HG02840 (cell line): ENCODE results near the gene SLC25A39.

ENCODE experiments used
- ATAC-seq: cut with Tn5 transposase; IDR thresholded peaks from one replicate; pipeline ENCODE4 v1.9.1; 2021; ENCODE audit warnings: mild to moderate bottlenecking, moderate library complexity, moderate number of reproducible peaks; ENCODE audit not compliant: unreplicated experiment, low FRiP score

SLC25A39 gene

GRCh38 chr17:44280392-44280937 lies 44.2 kb downstream of the SLC25A39 start:
- no peak for ATAC-seq

- ATAC-seq: no peak
These were observed 44.8 kb downstream of the SLC25A39 start for GRCh38 chr17:44279666-44280391.

DNA sequence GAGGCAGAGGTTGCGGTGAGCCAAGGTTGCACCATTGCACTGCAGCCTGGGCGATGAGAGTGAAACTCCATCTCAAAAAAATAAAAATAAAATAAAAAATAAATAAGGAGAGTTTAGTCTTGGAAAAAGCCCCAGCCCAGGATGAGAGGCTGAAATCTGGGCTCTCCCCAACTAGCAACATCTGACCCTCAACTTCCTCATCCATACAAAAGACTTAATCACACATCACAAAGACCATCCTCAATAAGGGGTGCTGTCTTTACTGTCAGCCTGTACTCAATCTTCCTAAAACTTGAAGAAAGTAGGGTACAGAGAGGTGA lies 45.3 kb downstream of the SLC25A39 start:
- ATAC-seq: no peak

GRCh38 chr17:44277976-44278375 lies 46.6 kb downstream of the SLC25A39 start:
- no peak for ATAC-seq

DNA sequence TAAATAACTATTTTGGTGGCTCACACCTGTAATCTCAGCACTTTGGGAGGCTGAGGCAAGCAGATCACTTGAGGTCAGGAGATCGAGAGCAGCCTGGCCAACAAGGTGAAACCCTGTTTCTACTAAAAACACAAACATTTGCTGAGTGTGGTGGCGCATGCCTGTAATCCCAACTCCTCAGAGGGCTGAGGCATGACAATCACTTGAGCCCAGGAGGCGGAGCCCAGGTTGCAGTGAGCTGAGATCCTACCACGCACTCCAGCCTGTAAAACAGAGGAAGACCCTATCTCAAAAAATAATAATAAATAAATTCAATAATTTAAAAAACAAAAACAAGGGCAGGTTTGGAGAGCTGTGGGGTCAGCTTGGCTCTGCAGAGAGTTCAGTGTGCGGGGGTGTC lies 51.0 kb downstream of the SLC25A39 start:
- ATAC-seq: no peak

GRCh38 chr17:44272954-44273353 lies 51.7 kb downstream of the SLC25A39 start:
- no peak for ATAC-seq

- no peak for ATAC-seq
These were observed 52.2 kb downstream of the SLC25A39 start for GRCh38 chr17:44272321-44272951.
